Activated gamma-delta T cell (primary cell): ENCODE data around the gene UPK3BL1.
"Not testable (repeated sequence)": the region's sequence is repeated elsewhere in the genome, so short reads cannot be mapped to it uniquely, and the experiment has no call there.

Source experiments
- DNase-seq: peaks from one replicate; lab custom pipeline; 2025; lab: John Stamatoyannopoulos, UW

The UPK3BL1 gene

DNA sequence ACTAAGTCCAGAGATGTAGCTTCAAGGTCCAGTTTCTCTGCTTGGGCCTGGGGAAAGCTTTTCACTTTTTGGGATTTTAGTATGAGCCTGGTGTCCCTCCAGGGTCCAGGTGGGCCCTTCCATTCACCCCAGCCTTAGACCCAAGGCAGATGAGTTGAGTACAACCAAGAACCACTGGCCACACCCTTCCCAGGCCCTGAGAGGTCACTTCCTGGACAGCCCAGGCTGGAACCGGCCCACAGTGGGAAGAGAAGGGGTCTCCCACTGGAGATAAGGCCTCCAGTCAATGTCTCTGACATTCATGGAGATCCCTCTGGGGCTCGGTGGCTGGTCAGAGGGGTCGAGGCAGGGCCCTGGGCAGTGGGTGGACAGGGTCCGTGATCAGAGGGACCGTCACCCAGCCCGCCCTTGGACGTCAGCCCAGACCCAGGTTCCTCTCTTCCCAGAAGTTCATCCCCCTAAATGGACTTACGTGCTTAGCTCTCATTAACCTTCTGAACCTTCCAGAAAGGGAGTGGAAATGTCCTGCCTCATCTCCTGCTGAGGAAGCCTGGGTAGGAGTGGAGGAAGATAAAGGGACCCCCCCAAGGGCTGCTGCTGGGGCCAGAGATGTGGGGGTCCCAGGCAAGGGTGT, 15.2 kb downstream of the UPK3BL1 start:
- not testable (repeated sequence) for DNase-seq

DNA sequence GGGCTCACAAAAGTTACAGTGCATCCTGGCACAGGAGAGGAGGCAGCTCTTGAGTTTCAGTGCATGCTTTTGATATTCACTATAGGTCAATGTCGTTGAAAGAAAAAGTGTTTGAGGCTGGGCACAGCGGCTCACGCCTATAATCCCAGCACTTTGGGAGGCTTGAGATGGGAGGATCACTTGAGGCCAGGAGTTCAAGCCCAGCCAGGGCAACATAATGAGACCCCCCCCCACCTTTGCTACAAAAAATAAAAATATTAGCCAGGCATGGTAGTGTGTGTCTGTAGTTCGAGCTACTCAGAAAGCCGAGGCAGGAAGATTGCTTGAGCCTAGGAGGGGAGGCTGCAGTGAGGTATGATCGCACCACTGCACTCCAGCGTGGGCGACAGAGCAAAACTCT, 24.5 kb downstream of the UPK3BL1 start:
- DNase-seq: not testable (repeated sequence)

DNA sequence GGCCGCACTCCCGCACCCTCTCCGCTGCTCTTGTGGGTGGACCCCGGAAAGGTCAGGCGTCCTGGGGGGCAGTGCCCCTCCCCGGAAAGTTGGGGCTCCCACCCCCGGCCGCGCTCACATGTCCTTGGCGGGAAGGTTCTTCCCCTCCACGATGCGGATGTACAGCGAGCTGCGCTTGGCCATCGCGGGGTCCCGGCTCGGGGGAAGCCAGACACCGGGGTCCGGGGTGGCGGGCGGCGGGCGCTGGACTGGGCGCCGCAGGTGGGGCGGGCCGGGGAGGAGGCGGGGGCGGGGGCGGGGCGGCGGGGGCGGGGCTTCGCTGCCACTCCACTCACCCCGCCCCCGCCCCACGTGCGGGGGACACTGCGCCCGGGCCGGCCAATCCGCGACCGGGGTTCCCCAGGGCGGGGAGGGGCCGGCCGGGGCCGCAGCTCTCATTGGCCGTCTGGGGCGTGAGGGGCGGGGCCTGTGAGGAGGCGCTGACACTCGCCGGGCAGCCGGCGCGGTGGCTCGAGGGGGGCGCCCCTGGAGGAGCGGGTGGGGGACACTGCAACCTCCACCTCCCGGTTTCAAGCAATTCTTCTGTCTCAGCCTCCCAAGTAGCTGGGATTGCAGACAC, 26.0 kb downstream of the UPK3BL1 start, which contains the start of gene RASA4:
Gene RASA4 (minus strand): TSS at position 250 of the 619 bp plus-strand sequence. CDS start 67 bp downstream, at position 183.
- not testable (repeated sequence) for DNase-seq

DNA sequence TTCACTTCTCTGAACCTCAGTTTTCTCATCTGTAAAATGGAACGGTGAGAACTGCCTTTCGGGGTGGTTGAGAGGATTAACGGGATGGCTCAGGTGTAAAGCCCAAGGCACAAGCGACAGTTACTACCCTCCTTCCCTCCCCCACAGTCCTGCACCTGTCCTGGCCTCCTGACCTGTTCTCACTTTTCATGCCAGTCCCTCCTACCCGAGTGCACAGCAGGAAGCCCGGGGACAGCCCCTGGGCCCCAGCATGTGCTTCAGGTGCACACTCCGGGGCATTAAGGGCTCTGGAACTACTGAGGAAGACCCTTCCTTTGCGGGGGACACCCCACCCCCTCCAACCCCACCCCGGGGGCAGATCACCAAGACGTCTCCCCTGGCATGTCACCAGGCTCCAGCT, 26.7 kb downstream of the UPK3BL1 start:
- DNase-seq: not testable (repeated sequence)

DNA sequence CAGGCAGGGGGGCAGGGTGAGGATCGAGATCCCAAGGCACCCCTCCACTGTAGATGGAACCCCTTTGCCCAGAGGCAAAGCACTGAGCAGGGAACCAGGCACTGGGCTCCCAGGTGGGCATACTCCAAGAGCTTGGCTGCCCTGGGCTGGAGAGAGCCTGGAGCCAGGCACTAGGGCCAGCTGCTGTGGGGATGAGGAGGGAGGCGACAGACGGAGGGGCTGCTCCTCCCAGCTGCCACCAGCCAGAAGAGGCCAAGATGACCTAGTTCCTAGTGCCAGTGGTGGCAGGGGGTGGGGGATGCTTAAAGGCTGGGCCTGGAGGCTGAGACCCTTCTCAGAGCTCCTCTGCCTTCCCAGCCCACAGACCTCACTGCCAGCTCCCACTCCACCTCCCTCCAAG, 27.7 kb downstream of the UPK3BL1 start:
- not testable (repeated sequence) for DNase-seq

DNA sequence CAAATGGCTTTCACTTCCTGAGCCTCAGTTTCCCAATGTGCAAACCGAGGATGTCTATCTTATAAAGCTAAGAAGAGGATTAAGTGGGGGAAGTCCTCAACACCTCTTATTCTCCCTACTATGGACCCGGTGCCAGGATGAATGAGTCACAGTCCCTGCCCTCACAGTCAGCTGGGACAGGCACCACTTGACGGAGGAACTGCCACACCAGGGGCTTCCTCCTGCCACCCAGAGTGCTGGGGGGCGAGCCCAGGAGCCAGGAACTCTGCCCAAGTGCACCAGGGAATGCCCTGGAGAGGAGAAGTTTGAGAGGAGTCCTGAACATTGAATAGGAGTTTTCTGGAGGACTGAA, 28.3 kb downstream of the UPK3BL1 start:
- DNase-seq: not testable (repeated sequence)

DNA sequence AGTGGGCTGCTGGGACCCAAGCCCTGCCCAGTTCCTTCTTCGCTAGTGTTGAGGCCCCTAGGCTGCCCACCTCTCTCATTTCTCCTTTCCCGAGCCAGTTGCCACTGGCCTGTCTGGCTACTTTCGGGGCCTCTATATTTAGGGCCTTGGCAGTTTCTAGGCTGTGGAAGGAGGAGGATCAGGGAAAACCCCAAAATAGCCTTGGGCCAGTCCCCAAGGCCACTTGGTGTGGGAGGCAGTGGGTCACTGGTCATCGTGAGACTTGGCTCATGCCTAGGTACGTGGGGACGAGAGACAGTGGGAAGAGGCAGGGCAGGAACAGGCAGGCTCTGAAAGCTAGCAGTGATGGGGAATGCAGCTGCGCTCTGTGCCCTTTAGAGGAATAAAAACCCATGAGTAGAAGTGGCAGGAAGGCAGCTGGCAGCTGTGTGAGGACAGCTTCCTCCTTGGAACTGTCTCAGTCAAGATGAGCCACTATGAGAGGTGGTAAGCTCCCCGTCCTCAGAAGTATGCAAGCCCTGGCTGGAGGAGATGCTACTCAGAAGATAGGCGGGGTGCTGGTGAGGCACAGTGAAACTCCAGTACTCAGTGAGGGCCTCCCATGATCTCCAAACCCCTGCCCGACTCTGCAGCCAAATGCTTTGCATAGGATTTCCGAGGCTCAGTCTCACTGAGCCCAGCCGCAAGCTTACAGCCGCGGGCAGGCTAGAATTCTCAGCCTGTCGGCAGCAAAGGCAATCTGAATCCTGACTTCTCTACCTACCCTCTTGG, 28.8 kb downstream of the UPK3BL1 start:
- not testable (repeated sequence) for DNase-seq

DNA sequence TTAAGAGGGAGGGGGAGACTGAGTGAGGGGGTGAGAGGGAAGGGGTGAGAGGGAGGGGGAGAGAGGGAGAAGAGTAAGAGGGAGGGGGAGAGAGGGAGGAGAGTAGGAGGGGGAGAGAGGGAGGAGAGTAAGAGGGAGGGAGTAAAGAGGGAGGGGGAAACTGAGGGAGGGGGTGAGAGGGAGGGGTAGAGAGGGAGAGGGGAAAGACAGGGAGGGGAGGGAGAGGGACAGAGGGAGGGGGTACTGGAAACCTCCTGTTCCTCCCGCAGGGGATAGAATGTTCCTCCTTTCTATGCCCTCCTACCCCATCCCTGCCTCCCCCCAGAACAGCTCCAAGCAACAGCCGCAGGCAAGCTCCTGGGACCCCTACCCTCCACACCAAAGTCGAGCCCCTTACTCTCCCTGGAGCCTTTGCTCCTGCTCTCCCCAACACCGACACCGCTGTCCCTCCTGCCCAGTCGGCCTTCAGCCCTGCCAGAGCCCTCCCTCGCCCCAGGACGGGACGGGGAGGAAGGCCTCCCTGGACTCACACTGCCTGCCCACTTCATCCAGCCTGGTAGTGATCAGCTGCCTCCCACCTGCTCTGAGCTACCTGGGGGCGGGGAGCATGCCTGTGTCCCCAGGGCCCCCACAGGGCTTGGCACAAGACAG, 30.8 kb downstream of the UPK3BL1 start:
- not testable (repeated sequence) for DNase-seq

DNA sequence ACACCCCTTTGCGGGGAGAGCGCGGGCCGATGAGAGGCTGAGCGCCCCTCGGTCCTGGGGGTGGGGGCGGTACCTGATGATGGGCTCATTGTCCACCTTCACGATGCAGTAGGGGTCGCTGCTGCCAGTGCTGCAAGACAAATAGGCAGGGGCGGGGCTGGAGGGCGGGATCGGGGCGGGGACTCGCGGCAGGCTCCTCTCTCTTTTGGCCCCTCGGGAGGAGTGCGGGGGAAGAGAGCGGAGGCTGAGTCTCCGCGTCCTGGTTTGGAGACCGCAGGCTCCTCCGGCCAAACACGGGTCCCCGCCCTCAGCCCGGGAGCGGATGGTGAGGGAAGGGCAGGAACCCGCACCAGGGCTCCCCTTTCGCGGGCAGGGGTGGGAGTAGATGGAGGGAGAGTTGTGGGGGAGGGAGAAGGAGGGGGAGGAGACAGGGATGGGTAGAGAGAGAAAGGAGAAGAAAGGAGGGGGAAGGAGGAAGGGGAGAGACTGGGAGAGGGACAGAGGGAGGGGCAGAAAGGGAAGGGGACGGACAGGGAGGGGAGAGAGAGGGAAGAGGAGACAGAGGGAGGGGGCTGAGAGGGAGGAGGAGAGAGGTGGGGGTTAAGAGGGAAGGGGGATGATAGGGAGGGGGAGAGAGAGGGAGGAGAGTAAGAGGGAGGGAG, 31.4 kb downstream of the UPK3BL1 start:
- not testable (repeated sequence) for DNase-seq

DNA sequence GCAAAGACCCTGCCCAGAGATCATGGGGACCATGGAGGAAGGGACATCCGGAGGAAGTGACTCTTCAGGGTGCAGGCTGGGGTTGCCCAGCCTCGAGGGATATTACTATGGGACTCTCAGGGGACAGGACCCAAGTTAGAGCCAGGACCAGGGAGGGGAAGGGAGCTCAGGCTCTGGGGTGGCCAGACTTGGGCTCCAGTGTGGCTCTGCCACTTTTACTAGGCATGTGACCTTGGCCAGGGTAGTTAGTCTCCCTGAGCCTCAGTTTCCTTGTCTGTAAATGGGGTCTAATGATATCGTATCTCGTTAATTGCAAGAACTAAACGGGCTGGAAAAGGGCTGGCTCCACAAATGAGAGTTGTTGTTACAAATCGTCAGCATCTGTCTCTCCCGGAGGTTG, 32.1 kb downstream of the UPK3BL1 start:
- not testable (repeated sequence) for DNase-seq

DNA sequence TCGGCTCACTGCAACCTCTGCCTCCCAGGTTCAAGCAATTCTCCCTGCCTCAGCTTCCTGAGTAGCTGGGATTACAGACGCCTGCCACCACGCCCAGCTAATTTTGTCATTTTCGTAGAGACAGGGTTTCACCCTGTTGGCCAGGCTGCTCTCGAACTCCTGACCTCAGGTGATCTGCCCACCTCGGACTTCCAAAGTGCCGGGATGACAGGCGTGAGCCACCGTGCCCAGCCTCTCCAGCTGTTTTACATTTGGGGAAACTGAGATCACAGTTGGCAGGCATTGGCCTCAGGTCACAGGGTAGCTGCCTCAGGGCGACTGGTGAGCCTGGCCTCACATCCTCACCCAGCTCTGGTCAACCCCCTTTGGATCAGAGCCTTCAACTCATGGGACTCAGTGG, 32.9 kb downstream of the UPK3BL1 start:
- DNase-seq: not testable (repeated sequence)

DNA sequence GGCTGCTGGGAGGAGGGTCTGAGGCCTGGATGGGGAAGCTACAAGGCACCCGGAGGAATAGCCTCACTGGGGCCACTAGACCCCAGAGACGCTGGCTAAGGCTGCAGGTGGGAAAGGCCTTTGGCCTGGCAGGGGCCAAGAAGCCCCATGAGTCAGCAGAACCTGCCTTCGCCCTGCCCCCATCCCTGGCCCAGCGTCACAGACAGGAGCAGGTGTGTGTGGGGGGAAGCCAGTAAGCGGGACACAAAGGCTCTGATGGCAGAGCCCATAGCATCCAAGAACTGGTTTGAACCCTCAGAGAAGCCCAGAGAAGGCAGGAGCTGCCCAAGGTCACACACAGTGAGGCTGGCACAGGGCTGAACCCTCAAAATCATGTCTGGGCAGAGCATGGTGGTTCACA, 35.7 kb downstream of the UPK3BL1 start:
- not testable (repeated sequence) for DNase-seq

DNA sequence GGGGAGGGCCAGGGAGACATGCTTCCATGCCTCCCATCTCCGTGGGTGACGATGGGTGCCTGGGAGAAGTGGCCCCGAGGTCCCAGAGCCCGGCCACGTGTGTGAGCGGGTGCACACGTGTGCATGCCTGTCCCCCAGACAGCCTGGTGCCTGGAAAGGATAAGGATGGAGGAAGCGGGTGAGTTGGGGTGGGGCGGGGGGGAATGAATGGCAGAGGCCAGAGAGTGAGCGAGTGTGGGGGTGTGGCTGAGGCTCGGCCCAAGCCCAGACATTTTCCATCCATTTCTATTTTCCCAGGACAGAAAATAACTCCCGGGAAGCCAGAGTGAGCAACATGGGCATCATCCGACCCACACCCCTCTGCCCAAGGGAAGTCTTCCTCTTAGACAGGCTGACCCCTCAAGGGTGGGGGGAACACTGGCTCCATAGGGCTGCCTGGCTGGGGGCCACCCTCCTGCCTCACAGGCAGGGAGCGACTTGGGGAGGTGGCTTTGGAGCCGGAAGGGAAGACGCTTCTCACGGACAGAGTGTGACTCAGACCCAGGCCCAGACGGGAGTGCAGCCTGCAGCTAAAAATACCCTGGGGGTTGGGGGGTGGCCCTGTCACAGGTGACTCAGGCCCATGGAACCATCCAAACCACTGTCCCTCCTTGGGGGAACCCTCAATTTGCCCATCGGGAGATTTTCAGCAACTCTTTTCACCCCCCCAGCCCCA, 38.0 kb downstream of the UPK3BL1 start:
- DNase-seq: not testable (repeated sequence)

DNA sequence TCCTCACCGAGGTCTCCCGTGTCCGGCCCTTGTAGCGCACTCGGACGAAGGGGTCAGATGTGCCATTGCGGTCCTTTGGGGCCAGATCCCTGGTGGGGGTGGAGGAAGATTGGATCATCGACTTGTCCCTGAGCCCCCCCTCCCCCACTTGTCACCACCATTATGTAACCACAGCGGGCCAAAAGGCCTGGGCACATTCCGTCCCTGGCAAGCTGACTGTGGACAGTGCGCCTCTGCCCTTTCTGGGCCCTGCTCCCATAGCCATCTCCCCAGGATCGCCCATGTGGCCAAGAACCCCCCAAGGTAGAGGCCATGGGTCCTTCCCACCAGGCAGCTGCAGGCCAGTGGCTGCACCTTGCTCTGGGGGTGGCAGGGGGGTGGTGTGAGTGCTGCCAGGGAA, 40.3 kb downstream of the UPK3BL1 start:
- DNase-seq: not testable (repeated sequence)

DNA sequence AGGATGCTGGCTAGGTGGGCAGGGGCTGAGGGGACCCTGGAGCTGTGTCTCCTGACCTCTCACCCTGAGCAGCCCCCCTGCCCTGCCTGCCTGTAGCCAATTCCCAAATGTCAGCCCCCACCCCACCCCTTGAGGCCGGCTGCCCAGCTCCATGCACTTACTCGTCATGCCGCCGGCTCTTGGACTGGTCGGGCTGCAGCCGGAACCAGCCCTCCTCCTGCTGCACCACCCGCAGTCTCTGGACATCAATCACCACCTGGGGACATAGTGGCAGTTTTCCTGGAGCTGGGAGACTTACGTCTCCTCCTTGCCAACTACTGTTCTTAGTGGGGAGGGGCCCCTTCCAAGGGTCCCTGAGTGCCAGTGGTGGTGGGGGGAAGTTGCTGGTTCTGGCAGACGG, 42.9 kb downstream of the UPK3BL1 start:
- DNase-seq: not testable (repeated sequence)

DNA sequence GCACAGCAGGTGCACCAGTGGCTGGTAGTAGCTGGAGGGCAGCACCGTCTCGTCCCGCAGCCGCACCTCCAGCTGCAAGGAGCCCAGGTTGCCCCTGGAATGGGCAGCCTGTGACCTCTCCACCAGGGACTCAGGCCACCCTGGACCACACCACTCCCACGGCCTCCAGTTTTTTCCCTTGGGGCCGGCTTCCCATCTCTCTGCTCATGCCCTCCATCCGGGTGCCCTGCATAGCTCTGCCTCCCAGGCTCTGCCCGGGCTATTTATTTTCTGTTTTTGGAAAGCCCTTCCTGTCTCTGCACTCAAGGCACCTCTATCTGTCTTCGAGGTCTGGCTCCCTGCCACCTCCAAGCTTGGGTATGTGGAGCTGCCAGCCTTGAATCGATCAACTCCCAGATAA, 46.6 kb downstream of the UPK3BL1 start:
- not testable (repeated sequence) for DNase-seq

DNA sequence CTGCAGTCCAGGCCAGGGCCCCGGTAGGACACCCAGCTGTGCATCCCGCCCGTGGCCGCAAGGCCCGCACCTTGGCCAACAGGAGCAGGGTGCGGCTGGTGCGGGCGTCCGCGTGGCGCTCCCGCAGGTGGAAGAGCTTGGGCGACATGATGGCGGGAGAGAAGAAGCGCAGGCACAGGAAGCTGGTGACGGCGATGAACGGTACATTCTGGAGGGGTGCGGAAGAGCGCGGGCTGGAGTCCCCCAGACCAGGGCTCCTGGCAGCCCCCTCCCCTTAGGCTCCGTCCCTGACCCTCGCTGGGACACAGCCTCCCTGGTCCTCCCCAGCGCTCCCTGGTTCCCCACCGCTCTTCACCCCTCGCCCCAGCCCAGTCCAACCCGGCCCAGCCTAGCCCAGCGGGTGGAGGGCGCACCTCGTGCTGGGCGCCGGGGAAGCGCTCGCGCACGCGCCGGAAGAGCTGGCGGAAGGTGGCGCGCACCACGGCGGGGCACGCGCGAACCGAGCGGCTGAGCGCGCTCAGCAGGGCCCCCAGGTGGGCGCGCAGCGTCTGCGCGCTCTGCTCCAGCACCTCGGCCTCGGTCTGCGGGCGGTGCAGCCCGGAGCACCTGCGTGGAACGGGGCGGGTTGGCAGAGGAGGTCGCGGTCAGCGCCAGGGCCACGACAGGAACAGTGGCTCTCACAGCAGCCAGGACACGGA, 48.8 kb downstream of the UPK3BL1 start:
- DNase-seq: not testable (repeated sequence)

DNA sequence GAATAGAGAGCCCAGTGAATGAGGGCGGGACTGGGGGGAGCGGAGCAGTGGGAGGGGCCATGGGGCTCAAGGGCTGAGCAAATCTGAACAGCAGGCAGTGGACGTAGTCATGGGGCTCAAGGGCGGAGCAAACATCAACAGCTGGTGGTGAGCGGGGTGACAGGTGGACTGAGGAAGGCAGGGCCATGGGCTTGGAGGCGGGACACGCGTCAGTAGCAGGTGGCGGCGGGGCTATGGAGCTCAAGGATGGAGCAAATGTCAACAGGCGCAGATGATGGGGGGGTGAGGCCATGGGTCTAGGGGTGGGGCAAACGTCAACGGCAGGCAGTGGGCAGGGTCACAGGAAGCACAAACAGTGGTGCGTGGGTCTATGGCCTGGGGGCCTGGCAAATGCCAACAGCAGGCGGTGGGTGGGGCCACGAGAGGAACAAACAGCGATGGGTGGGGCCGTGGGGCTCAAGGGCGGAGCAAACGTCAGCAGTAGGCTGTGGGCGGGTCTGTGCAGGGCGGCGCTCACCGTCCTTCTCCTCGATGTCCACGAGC, 50.0 kb downstream of the UPK3BL1 start:
- not testable (repeated sequence) for DNase-seq

DNA sequence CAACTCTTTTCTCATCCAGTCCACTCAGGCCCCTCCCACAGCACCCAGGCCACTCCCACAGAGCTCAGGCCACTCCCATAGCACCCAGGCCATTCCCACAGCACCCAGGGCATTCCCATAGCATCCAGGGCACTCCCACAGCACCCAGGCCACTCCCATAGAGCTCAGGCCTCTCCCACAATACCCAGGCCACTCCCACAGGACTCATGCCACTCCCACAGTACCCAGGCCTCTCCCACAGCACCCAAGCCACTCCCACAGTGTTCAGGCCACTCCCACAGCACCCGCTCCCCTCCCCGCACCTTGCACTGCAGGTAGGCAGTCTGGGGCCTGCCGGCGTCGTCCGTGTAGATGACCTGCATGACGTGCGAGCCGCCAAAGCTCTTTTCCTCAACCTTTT, 52.7 kb downstream of the UPK3BL1 start:
- not testable (repeated sequence) for DNase-seq
